HG02884 (cell line): ENCODE data around the gene ZNF709.
"Not testable (repeated sequence)": the region's sequence is repeated elsewhere in the genome, so short reads cannot be mapped to it uniquely, and the experiment has no call there.

Experiments
- ATAC-seq: cut with Tn5 transposase; IDR thresholded peaks from one replicate; pipeline ENCODE4 v1.9.1; 2021; ENCODE audit warnings: mild to moderate bottlenecking, moderate library complexity; ENCODE audit not compliant: unreplicated experiment

ZNF709 gene

GRCh38 chr19:12453495-12453894 is 31.1 kb downstream of the ZNF709 start:
- no peak for ATAC-seq

GRCh38 chr19:12450844-12451243 is 33.8 kb downstream of the ZNF709 start:
- no peak for ATAC-seq

- ATAC-seq: no peak
These were observed 35.8 kb downstream of the ZNF709 start for GRCh38 chr19:12448808-12449207.

GRCh38 chr19:12440541-12441316 is 43.9 kb downstream of the ZNF709 start, which contains the start of gene ZNF443:
Gene ZNF443, minus strand, starts transcription at chr19:12441021. Its CDS starts 107 bp downstream, at chr19:12440914.
- peak; percentile 94 for ATAC-seq

- not testable (repeated sequence) for ATAC-seq
These were observed 44.7 kb downstream of the ZNF709 start for GRCh38 chr19:12439686-12440540.

- not testable (repeated sequence) for ATAC-seq
These were observed 53.8 kb downstream of the ZNF709 start for GRCh38 chr19:12430726-12431299.

- ATAC-seq: no peak
These were observed 58.7 kb downstream of the ZNF709 start for GRCh38 chr19:12425888-12426274.

- no peak for ATAC-seq
These were observed 59.3 kb downstream of the ZNF709 start for GRCh38 chr19:12425236-12425887.

- not testable (repeated sequence) for ATAC-seq
These were observed 67.3 kb downstream of the ZNF709 start for GRCh38 chr19:12417273-12417672.

- ATAC-seq: no peak
These were observed 72.7 kb downstream of the ZNF709 start for GRCh38 chr19:12411893-12412292.
